ENCODE data around the gene PRDM15.

PRDM15 gene, protein sequence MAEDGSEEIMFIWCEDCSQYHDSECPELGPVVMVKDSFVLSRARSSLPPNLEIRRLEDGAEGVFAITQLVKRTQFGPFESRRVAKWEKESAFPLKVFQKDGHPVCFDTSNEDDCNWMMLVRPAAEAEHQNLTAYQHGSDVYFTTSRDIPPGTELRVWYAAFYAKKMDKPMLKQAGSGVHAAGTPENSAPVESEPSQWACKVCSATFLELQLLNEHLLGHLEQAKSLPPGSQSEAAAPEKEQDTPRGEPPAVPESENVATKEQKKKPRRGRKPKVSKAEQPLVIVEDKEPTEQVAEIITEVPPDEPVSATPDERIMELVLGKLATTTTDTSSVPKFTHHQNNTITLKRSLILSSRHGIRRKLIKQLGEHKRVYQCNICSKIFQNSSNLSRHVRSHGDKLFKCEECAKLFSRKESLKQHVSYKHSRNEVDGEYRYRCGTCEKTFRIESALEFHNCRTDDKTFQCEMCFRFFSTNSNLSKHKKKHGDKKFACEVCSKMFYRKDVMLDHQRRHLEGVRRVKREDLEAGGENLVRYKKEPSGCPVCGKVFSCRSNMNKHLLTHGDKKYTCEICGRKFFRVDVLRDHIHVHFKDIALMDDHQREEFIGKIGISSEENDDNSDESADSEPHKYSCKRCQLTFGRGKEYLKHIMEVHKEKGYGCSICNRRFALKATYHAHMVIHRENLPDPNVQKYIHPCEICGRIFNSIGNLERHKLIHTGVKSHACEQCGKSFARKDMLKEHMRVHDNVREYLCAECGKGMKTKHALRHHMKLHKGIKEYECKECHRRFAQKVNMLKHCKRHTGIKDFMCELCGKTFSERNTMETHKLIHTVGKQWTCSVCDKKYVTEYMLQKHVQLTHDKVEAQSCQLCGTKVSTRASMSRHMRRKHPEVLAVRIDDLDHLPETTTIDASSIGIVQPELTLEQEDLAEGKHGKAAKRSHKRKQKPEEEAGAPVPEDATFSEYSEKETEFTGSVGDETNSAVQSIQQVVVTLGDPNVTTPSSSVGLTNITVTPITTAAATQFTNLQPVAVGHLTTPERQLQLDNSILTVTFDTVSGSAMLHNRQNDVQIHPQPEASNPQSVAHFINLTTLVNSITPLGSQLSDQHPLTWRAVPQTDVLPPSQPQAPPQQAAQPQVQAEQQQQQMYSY

DNA sequence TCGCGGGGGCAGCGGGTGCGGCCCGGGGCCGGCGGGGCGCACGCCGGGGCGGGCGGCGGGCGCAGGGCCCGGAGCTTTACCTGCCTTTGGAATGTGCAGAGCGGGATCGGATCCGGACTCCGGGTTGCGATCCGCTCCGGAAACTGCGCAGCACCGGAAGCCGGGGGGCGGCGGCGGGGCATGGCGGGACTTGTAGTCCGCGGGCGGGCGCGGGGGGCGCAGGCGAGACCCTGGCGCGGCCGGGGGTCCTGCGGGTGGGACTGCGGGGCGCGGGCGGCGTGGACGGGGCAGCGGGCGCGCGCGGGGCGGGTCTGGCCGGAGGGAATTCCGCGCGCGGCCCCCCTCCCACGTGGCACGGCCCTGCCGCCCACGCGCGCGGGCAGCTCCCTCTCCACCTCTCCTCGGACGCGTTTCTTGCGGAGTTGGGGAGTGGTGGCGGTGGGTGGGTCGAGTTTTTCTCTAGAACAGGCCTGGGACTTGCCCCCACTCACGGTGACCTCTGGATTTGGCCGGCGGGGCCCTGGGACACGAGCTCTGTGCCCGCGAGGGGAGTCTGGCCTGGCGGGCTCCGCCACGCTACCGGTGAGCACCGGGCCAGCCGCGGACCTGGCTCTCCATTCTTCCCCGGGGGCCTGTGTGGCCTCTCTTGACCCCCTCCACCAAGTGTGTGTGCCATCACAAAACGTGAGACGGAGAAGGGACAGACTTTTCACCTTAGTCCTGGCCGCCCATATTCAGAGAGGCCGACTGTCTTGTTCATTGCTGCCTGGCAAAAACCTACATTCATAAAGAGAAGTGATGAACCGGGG, at the start of gene PRDM15:
PRDM15 (minus strand) TSS at position 155 of the 809 bp plus-strand sequence. CDS start 18,981 bp downstream, outside the sequence.
- peak; percentile 49 to 81 for DNase-seq

DNA sequence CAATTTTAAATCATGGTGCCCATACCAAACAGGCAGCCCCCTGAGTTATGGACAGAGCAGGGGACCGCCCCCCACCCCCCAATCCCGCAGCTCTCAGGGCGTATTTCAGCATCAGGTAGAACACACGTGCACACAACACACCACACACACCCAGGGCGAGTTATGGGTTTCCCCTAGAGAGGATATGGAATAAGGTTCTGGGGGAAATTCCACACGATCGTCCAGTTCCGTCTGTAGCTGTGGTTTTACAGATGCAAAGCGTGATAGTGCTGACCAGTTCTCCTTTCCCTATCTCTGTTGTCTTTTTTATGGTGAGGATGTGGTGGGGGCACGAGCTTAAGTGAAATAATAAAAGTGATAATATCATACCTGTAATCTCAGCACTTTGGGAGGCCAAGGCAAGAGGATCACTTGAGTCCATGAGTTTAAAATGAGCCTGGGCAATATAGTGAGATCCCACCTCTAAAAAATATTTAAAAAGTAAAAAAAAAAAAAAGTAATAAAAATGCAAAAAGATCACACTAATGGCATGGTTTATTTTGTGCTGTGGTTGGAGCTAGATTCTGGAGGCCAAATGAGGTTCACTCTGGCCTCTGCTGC, 49.6 kb upstream of the PRDM15 start:
- no peak for DNase-seq

DNA sequence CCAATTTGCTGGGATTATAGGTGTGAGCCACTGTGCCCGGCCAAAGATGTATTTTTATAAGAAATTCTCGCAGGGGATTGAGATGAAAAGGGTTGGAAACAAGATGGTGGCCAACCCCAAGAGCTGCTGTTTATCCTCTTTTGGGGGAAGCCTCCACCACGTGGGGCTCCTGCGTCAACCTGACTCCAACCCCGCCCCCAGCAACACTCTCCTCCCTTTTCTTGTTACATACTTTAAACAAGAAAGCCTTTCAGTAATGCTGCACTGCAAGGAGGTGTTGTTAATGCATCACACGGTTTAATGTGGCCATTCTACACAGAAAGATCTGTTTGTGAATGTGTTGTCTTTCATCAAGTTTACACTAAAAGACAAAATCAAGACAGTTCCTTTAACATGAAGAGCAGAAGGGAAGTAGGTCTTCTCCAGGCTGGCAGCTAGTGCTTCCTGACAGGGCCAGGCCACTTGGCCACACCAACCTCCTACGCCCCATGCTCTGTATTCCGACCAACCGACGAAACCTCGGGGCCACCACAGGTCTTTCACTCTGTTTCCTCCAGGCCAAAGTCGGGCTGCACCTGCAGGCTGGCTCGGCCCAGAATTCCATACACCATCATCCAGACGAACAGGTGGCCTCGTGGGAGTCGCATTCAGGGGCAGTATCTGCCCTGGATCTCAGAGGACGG, 48.7 kb upstream of the PRDM15 start:
- DNase-seq = no peak

DNA sequence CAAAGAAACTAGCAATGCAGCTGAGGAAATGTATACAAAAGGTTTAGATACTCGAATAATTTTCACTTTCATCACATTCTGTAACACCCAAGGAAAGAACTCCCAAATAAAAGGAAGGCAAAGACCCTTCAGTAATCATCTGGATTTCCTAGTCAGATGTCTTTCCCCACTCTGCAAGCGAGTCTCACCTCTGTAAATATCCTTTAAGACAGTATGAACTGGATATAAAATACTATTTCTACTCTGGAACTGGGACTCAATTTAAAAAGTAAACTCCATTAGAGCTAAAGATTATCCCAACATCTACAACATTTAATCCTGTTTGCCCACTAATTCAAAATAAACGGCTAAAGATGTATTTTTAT, 47.6 kb upstream of the PRDM15 start:
- no peak for DNase-seq

DNA sequence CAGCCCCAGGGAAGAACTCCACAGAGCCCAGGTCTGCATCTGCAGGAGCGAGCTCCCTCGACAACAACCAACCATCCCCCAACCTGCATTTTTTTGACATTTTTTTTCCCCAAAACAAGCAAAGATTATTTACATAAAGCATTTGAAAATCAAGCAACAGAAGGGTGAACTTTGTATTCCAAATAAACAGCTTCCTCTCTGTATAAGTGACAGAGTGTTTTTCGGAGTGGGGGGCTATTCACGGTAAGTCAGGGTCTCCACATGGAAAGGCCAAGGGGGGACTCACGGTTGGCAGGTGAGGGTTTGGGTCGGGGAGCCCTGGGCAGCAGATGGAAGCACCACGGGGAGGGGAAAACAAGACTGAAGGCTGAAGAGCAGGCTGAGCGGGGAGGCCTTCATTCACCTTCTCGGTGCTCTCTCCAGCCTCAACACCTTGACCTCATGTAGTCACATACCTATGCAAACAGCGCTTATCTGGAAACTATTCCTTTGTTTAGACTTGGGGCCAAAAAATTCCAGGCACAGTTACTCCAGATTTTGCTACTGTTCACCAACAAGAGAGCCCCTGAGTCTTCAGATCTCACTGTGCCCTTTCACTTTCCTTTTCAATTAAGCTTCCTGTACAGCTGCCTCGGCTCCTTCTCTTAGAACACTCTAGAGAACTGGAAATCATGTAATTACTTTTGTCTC, 47.1 kb upstream of the PRDM15 start:
- no peak for DNase-seq

DNA sequence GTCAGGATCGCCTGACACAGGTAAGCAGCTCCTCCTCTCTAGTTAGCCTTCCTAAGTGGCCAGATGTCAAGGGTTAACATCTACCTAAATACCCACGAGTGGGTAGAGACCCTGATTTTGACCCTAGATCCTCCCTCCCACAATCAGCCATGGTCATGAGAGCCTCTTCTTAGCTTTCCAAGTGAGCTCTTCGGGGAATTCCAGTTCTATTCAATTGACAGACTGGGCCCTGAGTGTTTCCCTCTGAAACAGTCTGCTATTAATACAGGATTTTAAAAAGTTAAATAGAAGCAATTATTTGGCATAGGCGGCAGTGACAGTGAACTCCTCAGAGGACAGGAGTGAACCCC, 46.6 kb upstream of the PRDM15 start:
- DNase-seq = no peak

DNA sequence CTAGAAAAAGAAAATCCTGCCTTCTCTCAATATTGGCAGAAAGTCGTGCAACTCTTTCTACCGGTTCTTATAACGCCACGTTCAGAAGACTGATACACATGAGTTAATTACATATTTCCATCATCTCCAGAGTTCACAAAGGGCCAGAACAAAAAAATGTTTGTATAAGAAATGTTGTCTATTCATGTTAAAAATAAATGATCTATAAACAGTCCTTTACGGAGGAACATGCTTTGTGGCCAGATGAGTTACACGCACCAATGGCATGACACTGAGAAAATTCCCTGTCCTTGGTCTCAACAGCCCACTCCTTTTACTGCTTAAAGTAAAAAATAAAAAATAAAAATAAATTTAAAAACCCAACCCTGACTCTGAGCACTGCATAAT, 45.2 kb upstream of the PRDM15 start:
- no peak for DNase-seq

DNA sequence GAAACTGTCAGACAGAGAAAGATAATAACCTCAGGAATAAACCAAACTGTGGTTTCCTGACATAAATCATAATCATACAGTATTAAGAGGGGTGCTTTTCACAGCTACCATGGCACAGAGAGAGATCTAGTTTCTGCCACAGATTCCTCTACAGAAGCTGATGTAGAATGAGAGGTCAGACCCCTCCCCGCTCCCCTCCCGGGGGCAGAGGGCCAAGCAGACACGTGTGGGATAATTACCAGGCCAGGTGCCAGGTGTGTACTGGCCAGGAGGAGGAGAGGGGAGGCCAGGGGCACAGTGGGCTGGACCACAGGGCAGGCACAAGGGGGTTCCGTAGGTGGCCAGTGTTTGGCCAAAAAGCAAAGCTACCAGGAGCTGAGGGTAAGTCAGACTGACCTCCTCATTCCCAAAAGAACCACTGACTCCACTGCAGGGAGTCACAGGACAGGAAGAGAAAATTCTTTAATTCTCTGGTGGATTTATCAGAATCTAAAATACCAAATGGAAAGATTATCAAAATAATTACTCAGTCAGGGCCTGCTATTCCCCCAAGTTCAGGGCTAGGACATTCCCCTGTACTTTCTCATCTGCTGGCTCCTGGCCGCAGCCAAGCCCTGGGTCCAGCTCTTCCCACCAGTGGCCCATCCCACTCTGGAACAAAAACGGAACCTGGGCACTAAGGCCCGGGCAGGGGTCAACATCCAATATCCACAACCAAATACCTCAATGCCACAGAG, 44.7 kb upstream of the PRDM15 start:
- DNase-seq = no peak

DNA sequence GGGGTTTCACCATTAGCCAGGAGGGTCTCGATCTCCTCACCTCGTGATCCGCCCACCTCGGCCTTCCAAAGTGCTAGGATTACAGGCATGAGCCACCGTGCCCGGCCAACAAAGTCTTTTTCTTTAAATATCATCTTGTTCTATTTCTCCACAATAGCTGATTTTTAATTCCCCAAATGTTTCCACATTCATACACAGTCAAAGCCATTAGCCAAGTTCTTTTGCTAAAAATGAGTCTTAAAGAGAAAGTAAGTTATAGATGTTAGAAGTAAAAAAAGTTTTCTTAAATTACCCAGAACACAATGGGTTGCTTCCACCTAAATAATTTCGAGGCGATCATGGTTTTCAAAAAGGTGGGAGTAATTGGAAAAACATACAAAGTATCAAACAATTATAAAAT, 44.0 kb upstream of the PRDM15 start:
- no peak for DNase-seq

DNA sequence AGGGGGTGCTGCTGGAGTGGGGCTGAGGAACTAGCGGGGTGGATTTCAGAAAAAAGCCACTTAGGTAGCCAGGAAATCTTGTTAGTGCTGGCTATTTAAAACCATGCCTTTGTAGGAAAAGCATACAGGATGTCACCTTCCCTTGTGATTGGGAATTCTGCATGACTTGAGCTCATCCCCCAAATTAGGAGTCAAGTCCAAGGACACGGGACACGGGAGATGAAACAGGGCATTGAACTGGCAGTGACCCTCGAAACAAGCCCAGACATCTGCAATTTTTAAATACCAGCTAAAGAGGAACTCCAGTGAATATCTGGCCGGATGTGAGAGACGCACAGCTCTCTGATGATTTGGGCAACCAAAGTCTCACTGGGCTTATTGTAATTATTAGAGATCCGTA, 41.9 kb upstream of the PRDM15 start:
- DNase-seq = no peak

DNA sequence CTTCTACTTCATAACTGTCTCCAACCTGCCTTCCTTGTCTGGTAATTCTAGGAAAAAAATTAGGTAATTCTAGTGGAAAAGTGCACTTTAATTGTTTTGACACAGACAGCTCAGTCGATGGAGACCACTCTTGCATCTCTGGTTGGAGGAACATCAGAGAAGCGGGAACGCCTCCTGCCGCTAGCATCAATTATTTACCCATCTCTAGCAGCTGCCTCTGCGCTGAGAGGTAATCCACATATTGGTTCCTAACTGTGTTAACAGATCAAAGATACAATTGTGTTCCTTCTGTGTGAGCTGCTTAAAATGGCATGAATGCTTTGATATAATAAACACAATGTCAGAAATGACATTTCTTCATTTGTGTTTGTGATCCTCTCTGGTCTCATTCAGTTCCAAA, 41.3 kb upstream of the PRDM15 start:
- no peak for DNase-seq

DNA sequence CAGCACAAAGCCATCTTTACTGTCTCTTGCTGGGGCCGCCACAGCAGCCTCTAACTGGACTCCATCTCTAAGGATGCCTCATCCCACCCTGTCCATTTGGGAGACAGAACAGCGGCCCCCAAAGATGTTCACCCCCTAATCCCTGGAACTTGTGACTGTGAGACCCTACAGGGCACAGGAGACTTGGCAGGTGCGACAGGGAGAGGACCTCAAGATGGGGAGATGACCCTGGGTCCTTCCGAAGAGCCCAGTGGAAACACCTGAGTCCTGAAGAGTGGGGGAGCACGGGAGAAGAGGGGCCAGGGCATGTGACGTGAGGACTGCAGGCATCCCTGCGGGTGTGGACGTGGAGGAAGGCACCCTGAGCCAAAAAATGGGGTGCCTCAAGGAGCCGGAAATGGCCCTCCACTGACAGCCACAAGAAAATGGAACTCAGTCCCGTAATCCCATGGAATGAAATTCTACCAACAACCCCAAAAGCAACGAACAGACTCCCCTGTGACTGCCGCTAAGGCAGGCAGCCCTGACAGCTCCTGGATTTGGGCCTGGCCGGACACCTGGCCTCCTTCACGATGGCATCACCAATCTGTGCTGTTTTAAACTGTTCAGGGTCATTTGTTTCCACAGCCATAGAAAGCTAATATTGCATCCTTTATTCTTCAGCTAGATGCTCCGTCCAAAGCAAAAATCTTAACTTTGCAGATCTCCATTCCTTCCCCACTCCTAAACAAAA, 40.7 kb upstream of the PRDM15 start:
- no peak for DNase-seq

DNA sequence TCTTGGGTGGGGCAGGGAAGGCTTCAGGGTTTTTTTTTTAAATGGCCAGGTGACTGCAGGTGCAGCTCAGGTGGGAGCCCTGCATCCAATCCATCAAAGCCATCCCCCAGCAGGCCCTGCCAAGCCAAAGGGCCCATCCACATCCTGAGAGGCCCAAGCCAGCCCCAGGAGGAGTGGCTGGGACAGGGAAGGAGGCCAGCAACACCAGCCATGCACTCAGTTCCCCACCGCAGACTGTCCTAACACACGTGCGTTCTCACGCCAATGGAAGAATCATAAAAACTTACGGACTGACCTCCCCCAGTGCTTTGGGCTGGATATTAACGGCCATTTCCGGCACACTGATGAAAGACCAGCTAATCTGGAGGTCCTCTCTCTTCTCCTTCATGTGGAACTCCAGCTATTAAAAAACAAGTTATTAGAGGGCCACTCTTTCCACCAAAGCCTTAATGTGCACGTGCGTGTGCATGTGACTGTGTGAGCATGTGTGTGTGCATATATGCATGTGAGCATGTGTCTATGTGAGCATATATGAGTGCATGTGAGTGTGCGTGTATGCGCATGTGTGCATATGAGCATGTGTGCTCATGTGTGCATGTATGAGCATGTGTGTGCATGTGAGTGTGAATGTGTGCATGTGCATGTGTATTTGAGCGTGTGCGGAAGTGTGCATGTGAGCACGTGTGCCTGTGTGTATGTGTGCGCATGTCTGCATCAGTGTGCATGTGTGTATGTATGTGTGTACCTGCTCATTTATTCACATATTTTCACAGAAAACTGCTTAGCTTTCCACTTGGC, 39.6 kb upstream of the PRDM15 start:
- no peak for DNase-seq

DNA sequence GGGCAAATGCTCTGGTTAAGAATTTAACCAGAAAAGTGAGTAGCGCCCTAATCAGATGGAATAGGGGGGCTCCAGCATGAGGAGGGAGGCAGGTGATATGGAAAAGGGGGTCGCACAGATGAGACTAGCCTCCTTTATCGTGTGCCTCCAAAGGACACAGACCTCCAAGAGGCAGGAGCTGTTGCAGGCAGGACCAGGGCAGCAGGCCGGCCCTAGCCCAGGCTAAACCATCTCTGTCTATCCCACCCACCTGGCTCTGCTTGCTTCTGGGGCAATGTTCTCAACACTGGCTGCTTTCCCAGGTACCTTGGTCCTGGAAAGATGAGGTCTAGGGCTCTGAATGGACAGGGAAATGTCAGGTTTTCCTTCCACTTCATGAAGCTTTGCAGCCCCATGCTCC, 38.4 kb upstream of the PRDM15 start:
- DNase-seq = no peak

DNA sequence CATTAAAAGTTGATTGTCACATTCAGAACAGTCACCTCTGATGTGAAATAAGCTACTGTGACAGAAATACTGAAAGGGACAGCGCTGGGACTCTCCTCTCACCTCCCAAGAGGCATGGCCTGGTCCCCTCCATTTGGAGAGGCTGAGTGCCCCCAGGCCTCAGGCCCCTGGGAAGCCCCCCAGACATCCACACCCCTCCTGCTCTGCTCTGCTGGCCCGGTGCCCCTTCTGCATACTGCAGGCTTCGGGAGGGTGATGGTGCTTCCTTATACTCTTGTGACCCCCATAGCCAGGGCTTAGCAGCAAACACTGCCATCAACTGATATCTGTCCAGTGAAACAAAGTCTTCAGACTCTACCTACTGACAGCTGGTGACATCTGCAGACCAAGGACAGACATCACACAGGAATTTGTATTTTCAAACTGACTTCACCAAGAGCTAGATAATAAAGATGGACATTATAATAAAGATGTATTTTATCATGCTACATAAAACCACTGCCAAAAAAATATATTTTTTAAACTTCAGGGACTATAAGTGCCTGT, 37.8 kb upstream of the PRDM15 start:
- DNase-seq = no peak

DNA sequence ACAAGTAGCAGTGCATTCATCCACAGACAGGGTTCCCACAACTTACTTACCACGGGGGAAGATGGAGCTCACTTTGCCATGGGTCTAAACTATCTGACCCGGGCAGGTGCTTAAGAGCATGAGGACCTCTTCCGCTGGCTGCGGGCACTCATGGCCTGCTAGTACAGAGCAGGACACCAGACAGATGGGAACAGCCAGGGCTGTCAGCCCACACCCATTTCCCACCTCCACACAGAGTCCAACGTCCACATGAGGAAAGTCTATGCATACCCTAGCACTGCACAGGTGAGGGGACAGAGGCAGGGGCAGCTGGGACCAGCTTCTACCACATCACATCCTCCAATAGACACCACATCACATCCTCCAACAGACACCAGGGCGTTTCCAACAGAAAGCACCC, 35.8 kb upstream of the PRDM15 start:
- no peak for DNase-seq

DNA sequence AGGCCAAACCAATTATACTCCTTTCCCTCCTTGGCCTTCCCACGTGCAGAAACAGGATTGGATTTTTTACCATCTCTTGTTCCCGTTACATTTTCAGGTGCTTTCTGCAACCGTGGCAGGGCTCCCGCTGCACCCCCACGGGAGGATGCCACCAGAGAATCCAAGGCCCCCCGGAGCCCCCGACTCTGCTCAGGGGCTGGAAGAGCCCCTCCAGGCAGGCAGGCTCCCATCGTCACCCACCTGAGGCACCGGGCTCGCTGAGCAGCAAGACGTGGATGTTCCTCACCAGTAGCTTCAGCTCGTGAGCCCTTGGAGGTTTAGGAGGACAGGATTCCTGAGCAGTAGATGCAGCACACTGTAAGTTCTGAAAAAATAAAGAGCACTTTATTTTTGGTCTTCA, 35.2 kb upstream of the PRDM15 start:
- no peak for DNase-seq

DNA sequence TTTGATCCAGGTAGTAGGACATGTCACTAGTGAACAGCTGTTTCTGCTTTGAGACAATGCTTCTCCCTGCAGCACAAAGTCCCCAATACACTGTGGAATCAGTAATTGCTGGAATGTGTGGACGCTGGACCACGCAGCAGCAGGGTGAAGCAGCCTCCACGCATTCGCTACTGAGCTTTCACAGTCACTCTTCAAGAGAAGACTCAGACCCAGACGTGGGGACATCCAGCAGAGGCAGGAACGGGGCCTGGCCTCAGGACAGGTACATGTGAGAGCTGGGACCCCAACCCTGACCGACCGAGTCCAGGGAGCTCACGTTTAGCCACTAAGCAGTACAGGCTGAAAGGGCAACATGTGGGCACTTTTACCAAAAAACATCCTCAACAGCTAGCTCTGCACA, 34.1 kb upstream of the PRDM15 start:
- DNase-seq = no peak

DNA sequence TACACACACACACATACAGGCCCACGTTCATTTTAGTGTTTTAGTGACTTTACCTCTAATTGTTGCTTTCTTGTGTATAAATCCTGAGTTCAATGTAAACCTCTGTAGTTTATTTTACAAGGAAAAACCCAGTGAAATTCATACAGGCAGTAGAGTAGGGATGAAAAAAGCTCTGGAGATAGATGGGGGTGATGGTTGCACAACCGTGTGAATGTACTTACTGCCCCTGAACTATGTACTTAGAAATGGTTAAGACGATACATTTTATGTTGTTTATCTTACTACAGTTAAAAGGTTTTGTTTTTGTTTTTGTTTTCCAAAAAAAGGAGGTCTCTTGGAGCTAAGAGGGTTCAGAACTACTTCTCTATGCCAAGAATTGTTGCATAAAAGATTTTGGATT, 29.7 kb upstream of the PRDM15 start:
- DNase-seq = no peak

Measured in NCI-H446 (cell line).